Neural progenitor cell (in vitro differentiated cells): ENCODE measurements around the gene KIF25. TPM values are rescaled to one million over a fixed set of nuclear protein-coding genes. Genes with fewer than 3 reads are reported as not detected.
A peak's percentile ranks its signal among the peaks of the same experiment; 100 is the strongest.

Source experiments
- DNase-seq: peaks from one replicate; pipeline ENCODE4 v3.0.0-alpha.2; 2016; ENCODE audit warnings: low spot score
- H2AFZ ChIP-seq: fragments of 200-600 bp; sonication (generic); replicated peaks from 2 replicates; pipeline ENCODE4 v1.6.1; 2016; ENCODE audit warnings: antibody characterized with exemption
- H3F3A ChIP-seq: fragments of 200-600 bp; sonication (generic); 2 replicates; pipeline ENCODE4 v1.6.1; 2016; ENCODE audit warnings: antibody characterized with exemption, low read depth
- H3K27ac ChIP-seq: fragments of 200-600 bp; sonication (generic); 2 replicates; pipeline ENCODE4 v1.5.1; 2016; ENCODE audit warnings: mild to moderate bottlenecking
- H3K27me3 ChIP-seq: fragments of 200-600 bp; sonication (generic); 2 replicates; pipeline ENCODE4 v1.6.1; 2016; ENCODE audit warnings: mild to moderate bottlenecking, moderate library complexity
- H3K36me3 ChIP-seq: fragments of 200-600 bp; sonication (generic); 2 replicates; pipeline ENCODE4 v1.5.1; 2016
- H3K4me1 ChIP-seq: fragments of 200-600 bp; sonication (generic); 2 replicates; pipeline ENCODE4 v1.6.1; 2016; ENCODE audit warnings: mixed run types
- H3K4me2 ChIP-seq: fragments of 200-600 bp; sonication (generic); 2 replicates; pipeline ENCODE4 v1.6.1; 2016
- H3K4me3 ChIP-seq: fragments of 200-600 bp; sonication (generic); 2 replicates; pipeline ENCODE4 v1.5.1; 2016
- H3K79me2 ChIP-seq: fragments of 200-600 bp; sonication (generic); 2 replicates; pipeline ENCODE4 v1.6.1; 2016; ENCODE audit warnings: low read depth
- H3K9ac ChIP-seq: fragments of 200-600 bp; sonication (generic); 2 replicates; pipeline ENCODE4 v1.6.1; 2016
- H3K9me3 ChIP-seq: fragments of 200-600 bp; sonication (generic); 2 replicates; pipeline ENCODE4 v1.5.1; 2016; ENCODE audit warnings: low read depth
- H4K20me1 ChIP-seq: fragments of 200-600 bp; sonication (generic); 2 replicates; pipeline ENCODE4 v1.6.1; 2016; ENCODE audit warnings: low read depth
- H3K27ac Mint-ChIP-seq: 3 replicates; pipeline ENCODE4 v1.8.0; 2021; ENCODE audit warnings: mixed read lengths
- H3K27me3 Mint-ChIP-seq: 2 replicates; pipeline ENCODE4 v1.8.0; 2022; ENCODE audit warnings: low read depth, mild to moderate bottlenecking, inconsistent platforms, moderate library complexity, mixed read lengths; ENCODE audit not compliant: insufficient read depth
- H3K36me3 Mint-ChIP-seq: 3 replicates; pipeline ENCODE4 v1.8.0; 2021; ENCODE audit warnings: mixed read lengths
- H3K4me1 Mint-ChIP-seq: 3 replicates; pipeline ENCODE4 v1.8.0; 2021; ENCODE audit warnings: mixed read lengths
- H3K4me3 Mint-ChIP-seq: 3 replicates; pipeline ENCODE4 v1.8.0; 2021; ENCODE audit warnings: mild to moderate bottlenecking, moderate library complexity, mixed read lengths
- H3K9me3 Mint-ChIP-seq: 3 replicates; pipeline ENCODE4 v1.8.0; 2020; ENCODE audit warnings: mixed read lengths
- EZH2 ChIP-seq: fragments of 200-600 bp; sonication (generic); IDR thresholded peaks from 2 replicates; pipeline ENCODE4 v1.6.1; 2017; ENCODE audit warnings: antibody characterized with exemption, mild to moderate bottlenecking, moderate library complexity
- EZH2phosphoT487 ChIP-seq: fragments of 200-600 bp; sonication (generic); IDR thresholded peaks from 2 replicates; pipeline ENCODE4 v1.6.1; 2017; ENCODE audit warnings: antibody characterized with exemption
- total RNA-seq: library from RNA; depleted of rRNA; stranded (reverse); fragments of >200 nt; gene quantifications from 2 replicates; pipeline ENCODE4 v1.2.3, GENCODE V29; 2015; ENCODE audit warnings: low replicate concordance
- TF ChIP-seq, protein P1 (sequence below): fragments of 200-600 bp; sonication (generic); IDR thresholded peaks from 2 replicates; pipeline ENCODE4 v1.5.1; 2017; ENCODE audit warnings: antibody characterized with exemption, mild to moderate bottlenecking

KIF25 gene
- total RNA-seq, 1 donor from 2014 or later: 1.2 TPM

DNA sequence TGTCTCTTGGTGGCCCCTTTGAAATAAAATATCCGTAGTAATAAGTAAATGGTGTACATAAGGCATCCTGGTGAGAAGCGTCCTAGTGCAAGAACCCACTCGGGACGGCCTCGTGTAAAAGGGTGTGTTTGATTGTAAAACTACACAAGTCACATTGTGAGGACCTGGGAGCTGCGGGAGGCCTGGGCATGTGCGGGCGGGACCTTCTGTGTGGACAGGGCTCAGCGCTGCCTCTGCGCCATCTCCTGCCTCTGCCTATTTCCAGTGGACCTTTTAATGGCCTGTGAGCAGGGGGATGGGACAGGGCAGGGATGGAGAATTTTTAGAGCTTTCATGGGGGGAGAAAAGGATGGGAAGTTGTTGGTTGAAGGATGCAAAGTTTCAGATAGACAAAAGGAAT lies 25.3 kb upstream of the KIF25 start:
- DNase-seq: no peak
- Mint-ChIP-seq H3K4me1 (peaks cover 13% of the 10 kb centered on the region), H3K27me3 (no peaks in the 10 kb centered on the region), H3K36me3 (peaks cover 15% of the 10 kb centered on the region), H3K4me3 (no peak overlapping the region), H3K9me3 (no peaks in the 10 kb centered on the region), H3K27ac (no peak overlapping the region)
- no peak overlapping the region for H3K4me2 ChIP-seq
- H3K9me3 ChIP-seq: no peaks in the 10 kb centered on the region
- no peak overlapping the region for H3K4me3 ChIP-seq
- no peak overlapping the region for H3K9ac ChIP-seq
- H3K4me1 ChIP-seq: peaks cover 15% of the 10 kb centered on the region
- no peaks in the 10 kb centered on the region for H3K27me3 ChIP-seq
- no peak overlapping the region for H2AFZ ChIP-seq
- H3K36me3 ChIP-seq: peaks cover 15% of the 10 kb centered on the region
- no peak overlapping the region for H3K27ac ChIP-seq
- no peaks in the 10 kb centered on the region for H3K79me2 ChIP-seq
- TF ChIP-seq EZH2 (no peak), EZH2phosphoT487 (no peak)
- TF ChIP-seq, protein P1, sequence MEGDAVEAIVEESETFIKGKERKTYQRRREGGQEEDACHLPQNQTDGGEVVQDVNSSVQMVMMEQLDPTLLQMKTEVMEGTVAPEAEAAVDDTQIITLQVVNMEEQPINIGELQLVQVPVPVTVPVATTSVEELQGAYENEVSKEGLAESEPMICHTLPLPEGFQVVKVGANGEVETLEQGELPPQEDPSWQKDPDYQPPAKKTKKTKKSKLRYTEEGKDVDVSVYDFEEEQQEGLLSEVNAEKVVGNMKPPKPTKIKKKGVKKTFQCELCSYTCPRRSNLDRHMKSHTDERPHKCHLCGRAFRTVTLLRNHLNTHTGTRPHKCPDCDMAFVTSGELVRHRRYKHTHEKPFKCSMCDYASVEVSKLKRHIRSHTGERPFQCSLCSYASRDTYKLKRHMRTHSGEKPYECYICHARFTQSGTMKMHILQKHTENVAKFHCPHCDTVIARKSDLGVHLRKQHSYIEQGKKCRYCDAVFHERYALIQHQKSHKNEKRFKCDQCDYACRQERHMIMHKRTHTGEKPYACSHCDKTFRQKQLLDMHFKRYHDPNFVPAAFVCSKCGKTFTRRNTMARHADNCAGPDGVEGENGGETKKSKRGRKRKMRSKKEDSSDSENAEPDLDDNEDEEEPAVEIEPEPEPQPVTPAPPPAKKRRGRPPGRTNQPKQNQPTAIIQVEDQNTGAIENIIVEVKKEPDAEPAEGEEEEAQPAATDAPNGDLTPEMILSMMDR: no peak
- peaks cover 19% of the 10 kb centered on the region for H3F3A ChIP-seq
- peaks cover 4% of the 10 kb centered on the region for H4K20me1 ChIP-seq

GRCh38 chr6:167973148-167973885 lies 24.2 kb upstream of the KIF25 start:
- Histone ChIP-seq H3K4me2 (no peak overlapping the region), H3K9me3 (no peaks in the 10 kb centered on the region), H3K79me2 (no peaks in the 10 kb centered on the region), H3K9ac (no peak overlapping the region), H4K20me1 (no peaks in the 10 kb centered on the region), H3K4me3 (no peak overlapping the region), H3K36me3 (peaks cover 11% of the 10 kb centered on the region), H3K27me3 (no peaks in the 10 kb centered on the region), H2AFZ (no peak overlapping the region), H3F3A (peaks cover 19% of the 10 kb centered on the region), H3K4me1 (peaks cover 15% of the 10 kb centered on the region), H3K27ac (no peak overlapping the region)
- H3K4me1 Mint-ChIP-seq: peaks cover 13% of the 10 kb centered on the region
- H3K9me3 Mint-ChIP-seq: peaks cover 2% of the 10 kb centered on the region
- no peaks in the 10 kb centered on the region for H3K27me3 Mint-ChIP-seq
- H3K4me3 Mint-ChIP-seq: no peak overlapping the region
- no peak overlapping the region for H3K27ac Mint-ChIP-seq
- TF ChIP-seq, protein P1: no peak
- TF ChIP-seq EZH2phosphoT487 (no peak), EZH2 (no peak)
- peak; percentile 20 for DNase-seq
- H3K36me3 Mint-ChIP-seq: peaks cover 9% of the 10 kb centered on the region

DNA sequence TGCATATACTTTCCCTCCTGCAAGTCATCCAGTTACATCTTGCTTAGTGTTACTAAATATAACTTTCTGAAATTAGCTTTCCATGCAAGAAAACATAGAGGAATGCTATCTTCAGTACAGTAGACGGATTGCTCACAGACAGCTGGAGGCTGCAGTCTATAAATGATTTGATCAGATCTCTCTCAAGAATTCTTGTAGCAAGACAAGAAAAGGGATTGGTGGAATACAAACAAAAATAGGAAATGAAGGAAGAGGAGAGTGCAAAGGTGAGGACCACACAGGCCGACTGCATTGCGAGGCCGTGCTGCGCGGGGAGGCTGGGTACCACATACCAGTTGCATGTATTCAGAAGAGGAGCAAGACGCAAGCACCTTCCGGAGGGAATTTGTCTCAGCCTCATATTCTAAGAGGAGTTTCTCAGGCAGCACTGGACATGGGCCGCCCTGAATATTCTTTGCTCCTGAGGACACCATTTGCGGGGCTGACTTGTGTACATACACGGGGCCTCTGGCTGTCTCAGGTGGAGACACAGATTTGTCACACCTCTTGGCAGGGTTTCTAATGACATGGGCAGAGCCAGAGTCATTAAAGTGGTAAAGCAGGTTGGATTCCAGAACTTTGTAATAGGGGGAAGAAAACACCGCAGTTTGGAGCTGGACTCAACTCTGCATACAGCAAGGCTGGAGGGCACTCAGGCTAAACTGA lies 22.7 kb upstream of the KIF25 start:
- Histone ChIP-seq H4K20me1 (no peaks in the 10 kb centered on the region), H3K4me2 (no peak overlapping the region), H3K9me3 (no peaks in the 10 kb centered on the region), H2AFZ (no peak overlapping the region), H3F3A (peaks cover 31% of the 10 kb centered on the region), H3K27me3 (no peaks in the 10 kb centered on the region), H3K4me1 (peaks cover 26% of the 10 kb centered on the region), H3K4me3 (no peak overlapping the region), H3K79me2 (no peaks in the 10 kb centered on the region), H3K36me3 (peaks cover 5% of the 10 kb centered on the region), H3K9ac (no peak overlapping the region), H3K27ac (no peak overlapping the region)
- no peak overlapping the region for H3K27ac Mint-ChIP-seq
- no peaks in the 10 kb centered on the region for H3K27me3 Mint-ChIP-seq
- peaks cover 10% of the 10 kb centered on the region for H3K9me3 Mint-ChIP-seq
- H3K36me3 Mint-ChIP-seq: peaks cover 5% of the 10 kb centered on the region
- no peak overlapping the region for H3K4me3 Mint-ChIP-seq
- DNase-seq: no peak
- TF ChIP-seq EZH2phosphoT487: no peak
- TF ChIP-seq, protein P1: no peak
- no peak for TF ChIP-seq EZH2
- peaks cover 15% of the 10 kb centered on the region for H3K4me1 Mint-ChIP-seq
